Testis (tissue), 2 donors: ENCODE data around the gene FOXQ1.

ENCODE experiments used
- POLR2A ChIP-seq: fragments of 450-650 bp; IDR thresholded peaks from one replicate; pipeline ENCODE4 v1.6.1; 2017; ENCODE audit warnings: antibody characterized with exemption, mild to moderate bottlenecking, moderate library complexity
- TF ChIP-seq, protein P1 (sequence below), 3 experiments: fragments of 450-650 bp in 2 of 3; fragments of 200-600 bp in 1 of 3; sonication (generic) in 1 of 3; IDR thresholded peaks; one replicate each; pipeline ENCODE4 v1.5.1; 2016 to 2019; ENCODE audit warnings: antibody characterized with exemption in 3 of 3, mild to moderate bottlenecking in 2 of 3, moderate library complexity in 1 of 3

GRCh38 chr6:1297746-1298145 is 14.2 kb upstream of the FOXQ1 start:
- TF ChIP-seq, protein P1, sequence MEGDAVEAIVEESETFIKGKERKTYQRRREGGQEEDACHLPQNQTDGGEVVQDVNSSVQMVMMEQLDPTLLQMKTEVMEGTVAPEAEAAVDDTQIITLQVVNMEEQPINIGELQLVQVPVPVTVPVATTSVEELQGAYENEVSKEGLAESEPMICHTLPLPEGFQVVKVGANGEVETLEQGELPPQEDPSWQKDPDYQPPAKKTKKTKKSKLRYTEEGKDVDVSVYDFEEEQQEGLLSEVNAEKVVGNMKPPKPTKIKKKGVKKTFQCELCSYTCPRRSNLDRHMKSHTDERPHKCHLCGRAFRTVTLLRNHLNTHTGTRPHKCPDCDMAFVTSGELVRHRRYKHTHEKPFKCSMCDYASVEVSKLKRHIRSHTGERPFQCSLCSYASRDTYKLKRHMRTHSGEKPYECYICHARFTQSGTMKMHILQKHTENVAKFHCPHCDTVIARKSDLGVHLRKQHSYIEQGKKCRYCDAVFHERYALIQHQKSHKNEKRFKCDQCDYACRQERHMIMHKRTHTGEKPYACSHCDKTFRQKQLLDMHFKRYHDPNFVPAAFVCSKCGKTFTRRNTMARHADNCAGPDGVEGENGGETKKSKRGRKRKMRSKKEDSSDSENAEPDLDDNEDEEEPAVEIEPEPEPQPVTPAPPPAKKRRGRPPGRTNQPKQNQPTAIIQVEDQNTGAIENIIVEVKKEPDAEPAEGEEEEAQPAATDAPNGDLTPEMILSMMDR (IDR thresholded peaks at IDR 0.05) = no peak
- no peak for TF ChIP-seq POLR2A
